ENCODE results near the gene SLC22A23.

The SLC22A23 gene

DNA sequence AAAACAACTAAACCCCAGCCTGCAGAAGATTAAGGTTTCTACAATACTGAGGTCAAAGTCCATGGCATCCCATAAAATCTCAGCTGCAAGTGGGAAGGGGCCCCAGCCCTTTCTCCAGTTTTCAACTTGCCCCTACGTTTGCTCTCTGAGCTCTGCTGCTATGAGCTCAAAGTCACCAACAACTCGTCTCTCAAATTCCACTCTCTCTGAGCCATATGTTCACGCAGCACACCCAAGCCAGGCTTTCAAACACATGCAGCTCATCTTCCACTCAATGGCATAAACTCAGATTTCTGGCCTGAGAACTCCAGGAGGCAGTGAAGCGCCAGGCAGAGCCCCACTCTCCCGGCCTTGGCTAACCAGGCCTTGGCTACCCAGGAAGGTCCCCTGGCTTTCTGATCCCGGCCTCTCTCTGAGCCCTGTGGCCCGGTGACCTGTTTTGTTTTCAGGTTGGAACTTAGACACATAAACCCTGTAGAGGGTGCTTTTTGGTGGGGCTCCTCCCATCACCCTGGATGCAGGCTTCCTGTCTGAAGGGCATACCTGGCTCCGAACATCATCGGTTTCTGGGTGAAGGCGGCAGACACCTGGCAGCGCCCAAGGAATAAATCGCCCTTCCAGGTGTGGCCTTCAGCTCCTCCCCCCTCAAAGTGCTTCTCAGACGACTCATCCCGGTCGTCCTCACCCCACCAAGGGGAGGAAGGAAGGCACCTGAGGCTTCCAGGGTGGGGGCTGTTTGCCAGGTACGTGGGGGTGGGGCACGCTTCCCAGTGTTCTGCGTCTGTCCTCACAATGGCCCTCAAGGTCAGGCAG is 12.4 kb downstream of the SLC22A23 start:
- DNase-seq (ENCODE audit: extremely low read depth in 1 of 2, low read depth in 1 of 2): no peak

DNA sequence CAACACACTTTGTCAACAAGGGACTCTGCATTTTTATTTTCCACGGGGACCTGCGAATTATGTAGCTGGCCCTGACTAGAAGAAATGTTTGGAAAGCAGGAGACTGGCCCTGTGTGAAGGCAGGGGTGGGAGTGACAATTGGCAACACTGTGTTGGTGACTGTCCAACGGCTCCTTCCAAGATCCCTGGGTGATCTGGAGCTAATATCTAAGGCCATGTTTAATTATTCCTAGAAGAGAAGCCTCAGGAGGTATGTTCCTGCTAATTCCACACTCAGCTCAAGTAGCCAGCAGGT is 13.7 kb downstream of the SLC22A23 start:
- DNase-seq (ENCODE audit: extremely low read depth in 1 of 2, low read depth in 1 of 2): no peak

DNA sequence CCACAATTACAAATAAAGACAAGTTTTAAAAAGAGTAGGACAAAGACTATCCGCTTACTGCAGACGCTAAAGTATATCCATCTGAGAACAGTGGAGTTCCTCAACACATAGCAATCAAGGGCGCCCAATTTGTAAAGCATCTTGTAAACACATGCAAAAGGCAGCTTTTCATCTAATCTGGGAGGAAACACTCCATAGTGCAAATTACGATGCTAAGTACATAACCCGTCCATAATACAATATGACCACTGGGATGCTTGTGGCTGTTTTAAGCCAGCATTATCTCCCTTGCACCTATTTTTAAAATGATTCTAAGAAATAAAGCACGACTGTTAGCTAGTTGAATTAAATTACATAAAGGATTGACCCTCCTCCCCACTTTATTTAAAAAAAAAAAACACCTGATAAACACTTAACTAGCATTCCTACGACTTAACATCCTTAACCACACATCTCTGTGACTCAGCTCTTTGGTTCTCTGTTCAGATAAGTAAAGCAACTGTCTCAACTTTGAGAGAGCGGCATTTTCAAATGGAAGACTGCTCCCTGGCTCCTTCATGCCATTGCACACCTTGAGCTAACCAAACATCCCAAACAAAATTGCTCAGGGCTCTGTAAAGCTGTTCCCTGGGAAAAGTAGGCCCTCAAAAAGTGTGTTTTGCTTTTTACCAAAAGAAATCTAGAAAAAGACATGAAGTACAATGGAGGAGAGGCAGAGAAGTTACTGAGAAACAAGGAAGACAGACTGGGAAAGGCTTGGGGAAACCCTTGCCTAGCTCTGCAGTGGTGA is 14.2 kb downstream of the SLC22A23 start:
- no peak for DNase-seq (ENCODE audit: extremely low read depth in 1 of 2, low read depth in 1 of 2)

DNA sequence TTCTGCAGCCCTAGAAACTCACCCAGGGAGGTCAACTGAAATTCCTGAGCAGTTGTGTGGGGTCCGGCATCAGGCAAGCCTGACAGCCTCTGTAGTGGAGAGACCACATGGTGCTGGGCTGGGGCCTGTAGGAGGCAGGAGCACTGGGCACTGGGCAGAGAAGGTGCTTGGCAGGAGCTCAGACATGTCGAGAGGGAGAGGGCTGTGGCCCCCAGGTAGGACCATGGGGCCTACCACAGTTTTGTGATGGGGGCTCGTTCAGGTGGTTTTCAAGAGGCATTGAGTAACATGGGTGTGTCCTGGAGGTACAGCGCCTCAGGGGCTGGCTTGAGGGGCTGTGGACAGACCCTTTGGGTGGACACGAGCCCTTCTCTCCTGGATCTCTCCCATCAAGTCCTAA is 15.9 kb downstream of the SLC22A23 start:
- no peak for DNase-seq (ENCODE audit: extremely low read depth in 1 of 2, low read depth in 1 of 2)

DNA sequence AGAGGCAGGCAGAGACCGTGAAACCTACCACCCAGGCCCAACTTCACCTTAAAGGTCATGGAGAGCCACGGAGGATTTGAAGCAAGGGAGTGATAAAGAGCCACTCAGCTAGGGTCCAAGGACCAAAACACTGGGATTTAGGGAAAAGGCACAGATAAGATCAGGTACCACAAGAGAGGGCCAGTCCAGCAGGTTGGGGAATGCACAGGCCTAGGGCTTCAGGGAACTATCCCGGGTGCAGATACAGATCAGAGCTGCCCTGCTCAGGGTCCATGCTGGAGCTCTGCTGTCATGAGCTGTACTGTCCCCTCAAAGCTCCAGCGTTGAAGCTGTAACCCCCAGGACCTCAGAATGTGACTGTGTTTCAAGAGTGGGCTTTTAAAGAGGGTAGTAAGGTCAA is 16.9 kb downstream of the SLC22A23 start:
- DNase-seq (ENCODE audit: extremely low read depth in 1 of 2, low read depth in 1 of 2): no peak

DNA sequence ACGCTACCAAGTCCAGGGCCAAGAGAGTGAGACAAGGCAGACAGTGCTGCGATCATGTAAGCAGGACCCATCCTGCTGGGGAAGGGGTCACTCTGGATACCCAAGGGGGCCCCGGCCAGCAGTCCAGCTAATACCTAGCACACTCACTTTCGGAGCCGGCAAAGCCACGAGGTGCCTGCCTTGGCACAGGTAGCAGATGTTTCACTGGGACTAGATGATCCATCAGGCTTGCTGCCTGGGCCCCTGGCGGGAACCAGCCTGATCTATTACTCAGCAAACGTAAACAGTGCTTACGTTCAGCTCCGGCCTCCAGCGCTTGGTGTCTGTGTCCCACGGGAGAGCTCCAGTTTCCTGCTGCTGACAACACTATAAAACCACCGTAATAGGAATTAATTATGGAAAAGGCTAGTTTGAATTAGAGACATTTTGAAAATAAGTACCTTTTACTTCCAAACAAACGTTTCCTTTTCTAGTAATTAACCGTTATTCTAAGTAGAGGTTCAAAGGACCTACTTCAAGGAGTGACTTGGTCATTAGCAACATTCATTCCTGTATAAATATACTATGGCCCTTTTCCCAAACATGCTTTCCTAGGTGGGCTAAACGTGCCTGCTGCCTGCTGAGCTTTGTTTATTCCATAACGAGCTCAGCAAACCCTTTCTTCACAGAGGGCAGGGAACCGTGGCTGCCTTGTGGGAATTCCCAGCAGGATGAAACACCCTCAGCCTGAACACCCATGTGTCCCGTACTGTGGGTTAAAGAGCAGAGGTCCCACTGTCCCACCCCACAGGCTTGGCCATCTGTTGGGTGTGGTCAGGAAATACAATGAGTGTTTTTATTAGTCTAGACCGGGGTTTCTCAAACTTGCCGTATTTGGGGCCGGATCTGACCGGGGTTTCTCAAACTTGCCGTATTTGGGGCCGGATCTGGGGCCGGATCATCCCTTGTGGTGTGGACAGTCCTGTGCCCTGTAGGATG is 18.4 kb downstream of the SLC22A23 start:
- no peak for DNase-seq (ENCODE audit: extremely low read depth in 1 of 2, low read depth in 1 of 2)

DNA sequence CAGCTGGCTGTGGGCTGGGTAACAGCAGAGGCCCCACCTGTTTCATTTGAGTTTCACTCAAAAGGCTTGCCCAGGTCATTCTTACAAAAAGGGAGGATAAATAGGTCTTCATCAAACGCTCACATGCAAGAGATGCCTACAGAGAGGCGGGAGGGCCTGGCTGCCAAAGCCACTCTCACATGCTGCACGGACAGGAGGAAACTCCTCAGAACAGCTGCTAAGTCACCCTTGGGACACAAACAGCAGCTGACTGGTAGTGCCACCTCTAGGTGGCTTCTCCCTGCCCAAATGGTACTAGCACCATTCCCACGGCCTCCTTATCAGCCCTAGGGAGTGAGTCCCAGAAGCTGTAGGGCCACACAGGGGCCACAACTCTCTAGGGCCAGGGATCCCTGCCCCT is 23.8 kb downstream of the SLC22A23 start:
- no peak for DNase-seq (ENCODE audit: extremely low read depth in 1 of 2, low read depth in 1 of 2)

DNA sequence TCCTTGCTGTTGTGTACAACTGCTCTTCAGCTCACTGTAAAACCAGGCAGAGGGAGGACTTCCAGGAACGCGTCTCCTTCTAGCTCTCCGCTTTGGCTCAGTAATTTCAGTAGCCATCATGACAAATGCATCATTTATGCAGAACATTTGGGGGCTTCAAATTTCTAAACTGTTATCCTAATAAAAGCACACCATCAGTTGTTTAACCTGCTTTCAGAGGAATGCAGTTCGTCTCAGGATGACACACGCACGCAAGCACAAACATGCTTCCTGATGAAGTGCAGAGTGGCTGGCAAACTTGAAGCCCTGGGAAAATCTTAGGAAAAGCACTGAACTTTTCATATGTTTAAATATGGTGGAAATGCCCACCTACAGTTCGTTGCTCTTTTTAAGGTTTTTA is 24.4 kb downstream of the SLC22A23 start:
- no peak for DNase-seq (ENCODE audit: extremely low read depth in 1 of 2, low read depth in 1 of 2)

DNA sequence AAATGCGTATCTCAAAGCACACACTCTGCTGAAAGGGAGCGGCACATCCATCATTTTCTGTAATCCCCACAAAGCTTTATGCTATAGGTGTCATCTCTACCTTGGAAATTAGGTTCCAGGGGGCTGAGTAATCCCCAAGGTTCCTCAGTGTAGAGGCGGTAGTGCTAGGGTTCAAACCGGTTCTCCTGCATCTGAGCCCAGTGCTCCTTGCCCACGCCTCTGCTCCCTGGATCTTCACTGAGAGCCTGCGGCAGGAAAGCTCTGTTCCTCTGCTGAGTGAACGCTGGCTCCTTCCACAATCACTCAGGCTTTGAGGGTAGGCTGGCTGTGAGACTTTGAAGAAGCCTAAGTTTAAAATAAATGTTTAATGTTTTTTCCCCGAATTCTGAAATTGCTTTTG is 24.9 kb downstream of the SLC22A23 start:
- no peak for DNase-seq (ENCODE audit: extremely low read depth in 1 of 2, low read depth in 1 of 2)

DNA sequence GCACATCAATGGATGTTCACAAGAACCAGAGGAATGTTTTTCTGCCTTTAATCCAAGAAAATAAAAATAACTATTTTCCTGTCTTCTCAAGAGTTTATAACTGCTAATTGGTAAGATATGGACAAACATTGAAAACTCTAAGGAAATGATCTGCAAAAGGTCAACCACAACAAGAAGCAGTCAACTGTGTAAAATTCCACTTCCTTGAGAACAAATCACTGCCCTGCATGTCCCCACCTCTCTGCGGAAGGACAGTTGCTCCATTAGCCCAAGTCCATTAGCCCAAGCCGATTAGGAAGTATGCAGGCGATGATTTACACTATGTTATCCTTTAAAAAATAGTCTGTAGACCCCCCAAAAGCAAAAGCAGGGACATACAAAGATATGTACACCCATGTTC is 27.6 kb downstream of the SLC22A23 start:
- DNase-seq (ENCODE audit: extremely low read depth in 1 of 2, low read depth in 1 of 2): no peak

DNA sequence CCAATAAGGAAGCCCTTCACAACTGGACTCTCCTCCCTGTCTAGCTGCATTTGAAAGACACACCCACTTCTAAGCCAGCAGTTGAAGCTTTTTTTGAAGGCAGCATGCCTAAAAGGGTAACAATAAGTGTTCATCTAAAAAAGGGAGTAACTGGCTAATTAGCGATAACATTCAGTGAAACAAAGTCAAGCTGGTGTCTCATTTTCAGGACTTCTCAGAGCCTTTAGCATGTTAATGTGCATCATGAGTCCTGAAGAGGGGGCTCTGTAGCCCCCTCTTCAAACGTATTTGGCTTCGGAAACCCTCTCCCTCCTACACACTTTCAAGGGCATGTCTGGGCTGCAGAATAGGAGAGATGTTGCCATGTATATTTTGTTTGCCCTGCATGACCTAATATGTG is 28.1 kb downstream of the SLC22A23 start:
- no peak for DNase-seq (ENCODE audit: extremely low read depth in 1 of 2, low read depth in 1 of 2)

DNA sequence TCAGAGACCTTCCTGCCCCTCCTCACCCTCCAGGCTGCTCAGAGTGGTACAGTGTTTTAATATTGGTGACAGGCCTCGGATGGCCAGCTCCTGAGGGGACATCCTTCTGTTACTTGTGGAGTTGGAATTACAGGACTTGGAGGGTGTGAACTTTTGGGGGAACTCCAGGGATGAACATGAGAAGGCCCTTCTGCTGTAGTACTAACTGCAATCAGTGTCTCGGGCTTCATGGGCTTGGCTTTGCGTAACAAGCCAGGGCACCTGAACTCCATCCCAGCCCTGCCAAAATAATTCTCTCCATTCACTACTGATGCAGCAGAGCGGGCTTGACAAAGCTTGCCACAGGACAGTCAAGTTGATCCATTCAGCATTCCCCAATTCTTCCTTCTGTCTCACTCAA is 28.6 kb downstream of the SLC22A23 start:
- no peak for DNase-seq (ENCODE audit: extremely low read depth in 1 of 2, low read depth in 1 of 2)

DNA sequence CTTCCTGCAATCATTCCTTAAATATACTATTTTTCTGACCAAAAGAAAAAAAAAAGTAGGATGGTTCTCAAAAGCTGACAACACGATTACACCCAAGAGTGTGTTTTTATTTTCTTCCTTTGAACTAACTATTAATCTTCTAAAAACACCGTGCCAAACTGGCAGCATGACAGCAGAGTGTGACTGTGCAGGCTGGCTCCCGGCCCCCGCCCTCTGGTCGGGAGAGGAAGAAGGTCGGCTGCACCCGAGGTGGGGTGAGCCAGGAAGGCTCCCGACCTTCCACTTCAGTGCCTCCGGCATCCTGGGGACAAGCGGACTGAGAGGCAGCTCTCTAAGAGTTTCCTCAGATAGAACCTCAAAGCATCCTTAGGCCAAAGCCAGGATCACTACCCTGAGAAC is 29.2 kb downstream of the SLC22A23 start:
- DNase-seq (ENCODE audit: extremely low read depth in 1 of 2, low read depth in 1 of 2): no peak

DNA sequence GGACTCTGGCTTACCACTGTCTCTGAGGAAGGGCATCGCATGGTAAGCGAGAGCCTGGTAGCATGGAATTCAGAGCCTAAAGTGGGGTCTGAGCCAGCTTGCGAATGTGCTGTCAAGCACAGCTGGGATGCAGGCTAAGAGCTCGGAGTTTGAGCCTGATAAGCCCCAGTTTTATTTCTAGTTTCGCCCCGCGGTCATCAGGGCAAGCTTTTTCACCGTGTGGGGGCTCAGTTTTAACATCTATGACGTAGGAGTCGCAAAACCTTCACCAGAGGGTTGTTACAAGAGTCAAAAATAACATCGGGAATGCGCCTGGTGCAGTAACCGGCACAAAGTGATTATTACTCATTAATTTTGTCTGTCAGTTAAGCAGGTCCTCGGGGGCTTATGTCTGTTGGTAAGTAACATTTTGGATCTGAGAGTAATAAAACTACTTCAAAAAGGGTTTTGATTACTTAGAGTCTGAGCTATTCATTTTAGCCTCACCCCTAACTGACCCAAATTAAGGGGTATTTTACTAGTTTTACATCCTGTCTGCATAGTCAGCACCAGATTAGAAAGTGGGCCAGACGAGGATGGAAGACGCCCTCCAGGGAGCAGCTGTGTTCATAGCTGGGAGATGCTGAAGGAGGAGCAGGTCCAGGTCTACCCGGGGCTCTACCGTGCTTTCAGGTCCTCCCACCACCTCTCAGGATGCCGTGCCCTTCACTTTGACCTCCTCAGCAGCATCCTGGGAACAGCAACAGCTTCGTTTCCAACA is 29.7 kb downstream of the SLC22A23 start:
- DNase-seq (ENCODE audit: extremely low read depth in 1 of 2, low read depth in 1 of 2): no peak

DNA sequence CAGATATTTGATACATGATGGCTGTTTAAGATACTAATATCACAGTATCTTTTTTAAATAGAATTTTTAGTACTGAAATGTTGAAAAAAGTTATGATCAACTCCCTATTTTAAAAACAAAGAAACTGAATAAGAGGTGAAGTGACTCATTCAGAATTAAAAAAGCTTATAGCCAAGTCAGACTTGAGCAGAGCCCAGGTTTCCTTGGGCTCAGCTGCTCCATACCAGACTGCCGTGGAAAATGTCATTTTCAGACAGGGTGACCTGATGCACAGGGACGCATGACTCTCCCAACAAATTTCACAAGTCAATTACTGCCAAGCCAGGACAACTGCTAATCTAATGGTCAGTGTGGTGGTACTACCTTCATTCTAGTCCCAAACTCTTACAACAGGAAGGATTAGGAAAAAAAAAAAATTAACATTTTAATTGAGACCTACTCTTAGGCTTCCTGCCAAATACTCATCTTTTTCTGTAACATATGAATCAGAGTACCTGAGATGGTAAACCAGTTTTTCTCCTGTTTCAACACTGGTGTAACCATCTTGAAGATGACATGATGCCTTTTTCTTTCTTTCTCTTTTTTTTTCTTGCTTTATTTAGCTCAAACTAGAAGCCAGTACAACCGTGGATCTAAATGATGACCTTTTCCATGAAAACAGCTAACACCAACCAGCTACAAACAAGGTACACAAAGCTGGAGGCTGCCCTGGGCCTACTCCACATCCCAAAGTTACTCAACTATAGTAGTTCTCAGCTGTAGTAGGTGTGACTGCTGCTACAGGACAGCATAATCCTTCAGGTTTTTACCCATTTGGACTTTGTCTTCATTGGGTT is 30.5 kb downstream of the SLC22A23 start:
- no peak for DNase-seq (ENCODE audit: extremely low read depth in 1 of 2, low read depth in 1 of 2)

DNA sequence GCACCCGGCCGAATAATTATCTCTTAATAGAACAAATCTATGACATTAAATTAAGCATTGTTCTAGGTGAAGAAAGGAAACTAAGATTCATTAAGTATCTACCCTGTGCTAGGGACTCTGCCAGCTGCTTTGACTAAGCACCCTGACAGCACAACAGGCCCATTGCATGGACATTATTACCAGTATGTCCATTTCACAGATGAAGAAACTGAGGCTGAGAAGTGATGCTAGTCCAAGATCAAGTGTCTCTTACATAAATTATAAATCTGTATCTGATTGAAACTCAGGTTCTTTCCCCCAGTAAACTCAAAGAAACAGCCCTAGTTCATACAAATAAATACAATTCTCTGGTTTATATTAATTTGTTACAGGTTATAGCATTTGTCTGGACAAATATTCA is 31.3 kb downstream of the SLC22A23 start:
- DNase-seq (ENCODE audit: extremely low read depth in 1 of 2, low read depth in 1 of 2): no peak

DNA sequence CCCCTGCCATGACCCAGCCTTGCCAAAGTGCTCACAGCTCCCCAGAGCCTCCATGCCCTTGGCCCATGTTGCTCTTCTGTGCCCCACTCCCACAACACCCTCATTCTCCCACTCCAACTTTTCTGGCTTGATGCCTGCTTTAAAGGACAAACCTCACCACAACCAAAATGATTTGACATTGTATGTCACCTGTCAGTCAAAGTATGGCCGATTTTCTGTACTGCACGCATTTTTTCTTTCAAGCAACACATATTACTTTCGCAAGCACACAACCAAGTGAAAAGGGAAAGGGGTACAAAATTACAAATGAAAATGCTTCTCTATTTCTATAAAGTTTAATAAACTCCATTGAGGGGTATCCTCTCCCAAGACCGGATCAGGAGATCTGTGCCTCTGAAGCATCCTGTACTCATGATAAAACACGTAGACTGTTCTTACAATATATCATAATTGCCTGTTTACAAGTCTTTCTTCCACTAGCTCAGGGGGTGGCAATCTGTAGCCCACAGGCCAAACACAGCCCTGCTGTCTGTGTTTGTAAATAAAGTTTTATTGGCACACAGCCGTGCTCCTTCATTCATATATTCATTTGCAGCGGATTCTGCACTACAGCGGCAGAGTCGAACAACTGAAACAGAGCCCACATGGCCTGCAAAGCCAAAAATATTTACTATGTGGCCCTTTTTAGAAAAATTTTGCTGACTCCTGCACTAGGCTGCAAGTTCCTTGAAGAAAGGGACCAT is 32.5 kb downstream of the SLC22A23 start:
- DNase-seq (ENCODE audit: extremely low read depth in 1 of 2, low read depth in 1 of 2): no peak

DNA sequence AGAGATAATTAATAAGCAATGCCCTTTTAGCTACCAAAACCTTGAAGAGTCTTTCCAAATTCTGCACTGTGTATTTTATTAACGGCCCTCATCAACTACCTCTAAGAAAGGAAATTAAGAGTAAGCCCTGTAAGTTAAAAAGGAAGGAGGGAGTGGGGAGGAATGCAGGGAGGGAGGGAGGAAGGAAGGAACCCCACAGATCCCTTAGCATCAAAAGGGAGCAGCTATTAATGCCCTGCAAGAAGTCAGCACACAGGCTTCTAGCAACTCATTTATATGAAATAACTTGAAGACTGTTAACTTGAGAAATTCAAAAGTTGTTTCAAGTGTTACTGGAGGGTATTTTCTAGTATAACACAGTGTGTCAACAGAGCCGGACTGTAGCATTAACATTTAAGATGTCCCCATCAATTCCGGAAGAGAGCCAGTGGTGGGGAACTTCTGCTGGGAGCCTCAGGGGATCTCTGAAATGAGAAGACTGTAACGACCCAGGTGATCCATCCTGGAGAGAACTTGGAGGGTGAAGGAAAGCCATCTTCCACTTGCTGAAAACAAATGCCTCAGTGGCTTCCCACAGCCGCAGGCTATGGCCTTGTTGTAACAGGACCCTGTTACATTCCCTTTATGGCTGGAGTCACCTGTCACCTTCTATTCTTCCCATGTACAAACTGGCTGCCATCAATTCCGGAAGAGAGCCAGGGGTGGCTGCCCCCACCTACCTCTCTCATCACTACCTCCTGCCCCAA is 33.2 kb downstream of the SLC22A23 start:
- DNase-seq (ENCODE audit: extremely low read depth in 1 of 2, low read depth in 1 of 2): no peak
